ENCODE results near the gene KRT81.

GRCh38 chr12:52295663-52296062, 4.3 kb upstream of the KRT81 start:
- TF ChIP-seq ARNT (IDR thresholded peaks at IDR 0.05) (no peak), SP1 (IDR thresholded peaks at IDR 0.05) (no peak)

Measured in HEK293T (cell line).